GM04503 (cell line): ENCODE results near the gene LSP1.
"Not testable (repeated sequence)": the region's sequence is repeated elsewhere in the genome, so short reads cannot be mapped to it uniquely, and the experiment has no call there.

Experiments used
- DNase-seq: peaks from one replicate; pipeline ENCODE4 v3.0.0-alpha.2; 2012; ENCODE audit warnings: low read depth

The LSP1 gene

GRCh38 chr11:1852877-1853276 is at the start of gene LSP1:
LSP1 (plus strand) TSS chr11:1853084; CDS start chr11:1853145, 61 bp downstream.
- no peak for DNase-seq

- DNase-seq: no peak
These were observed 49.6 kb upstream of the LSP1 start for GRCh38 chr11:1803246-1803645.

GRCh38 chr11:1803835-1804519 is 48.9 kb upstream of the LSP1 start:
- not testable (repeated sequence) for DNase-seq

- no peak for DNase-seq
These were observed 47.4 kb upstream of the LSP1 start for GRCh38 chr11:1805525-1805924.

GRCh38 chr11:1807264-1807995 is 45.5 kb upstream of the LSP1 start:
- no peak for DNase-seq

GRCh38 chr11:1810761-1811160 is 42.1 kb upstream of the LSP1 start:
- DNase-seq: no peak

GRCh38 chr11:1812274-1812673 is 40.6 kb upstream of the LSP1 start:
- DNase-seq: no peak

GRCh38 chr11:1812801-1813200 is 40.1 kb upstream of the LSP1 start:
- DNase-seq: no peak

- not testable (repeated sequence) for DNase-seq
These were observed 39.5 kb upstream of the LSP1 start for GRCh38 chr11:1813356-1813755.

GRCh38 chr11:1814691-1815090 is 38.2 kb upstream of the LSP1 start:
- DNase-seq: no peak

- DNase-seq: no peak
These were observed 37.6 kb upstream of the LSP1 start for GRCh38 chr11:1815311-1815710.

- no peak for DNase-seq
These were observed 37.1 kb upstream of the LSP1 start for GRCh38 chr11:1815751-1816150.

GRCh38 chr11:1817000-1817399 is 35.9 kb upstream of the LSP1 start:
- no peak for DNase-seq

GRCh38 chr11:1817511-1817910 is 35.4 kb upstream of the LSP1 start:
- DNase-seq: no peak

GRCh38 chr11:1819074-1819473 is 33.8 kb upstream of the LSP1 start:
- DNase-seq: no peak

- no peak for DNase-seq
These were observed 32.2 kb upstream of the LSP1 start for GRCh38 chr11:1820463-1821325.

- DNase-seq: no peak
These were observed 31.3 kb upstream of the LSP1 start for GRCh38 chr11:1821562-1821961.

GRCh38 chr11:1822648-1823375 is 30.1 kb upstream of the LSP1 start:
- DNase-seq: no peak

GRCh38 chr11:1823376-1824220 is 29.3 kb upstream of the LSP1 start:
- DNase-seq: no peak

- no peak for DNase-seq
These were observed 28.5 kb upstream of the LSP1 start for GRCh38 chr11:1824221-1825038.
